Activated gamma-delta T cell treated with Interleukin-2 at 50 U/mL for 16 hours (primary cell): ENCODE measurements around the gene HPCA.
"Not testable (repeated sequence)": the region's sequence is repeated elsewhere in the genome, so short reads cannot be mapped to it uniquely, and the experiment has no call there.

Experiments
- DNase-seq: peaks from one replicate; pipeline ENCODE4 v3.0.0-alpha.2; 2020

Gene HPCA

GRCh38 chr1:32903991-32904785 lies 17.9 kb downstream of the HPCA start:
- DNase-seq: no peak

- no peak for DNase-seq
Measured at GRCh38 chr1:32904797-32905196, 18.5 kb downstream of the HPCA start.

- DNase-seq: not testable (repeated sequence)
Measured at GRCh38 chr1:32905588-32905987, 19.3 kb downstream of the HPCA start.

- DNase-seq: no peak
Measured at GRCh38 chr1:32906654-32907053, 20.4 kb downstream of the HPCA start.

- no peak for DNase-seq
Measured at GRCh38 chr1:32907435-32907834, 21.1 kb downstream of the HPCA start.

- DNase-seq: no peak
Measured at GRCh38 chr1:32910319-32910718, 24.0 kb downstream of the HPCA start.

- DNase-seq: no peak
Measured at GRCh38 chr1:32915766-32916706, 29.7 kb downstream of the HPCA start.

GRCh38 chr1:32917521-32917920 lies 31.2 kb downstream of the HPCA start:
- no peak for DNase-seq

- DNase-seq: no peak
Measured at GRCh38 chr1:32918179-32918578, 31.9 kb downstream of the HPCA start.

- DNase-seq: no peak
Measured at GRCh38 chr1:32919811-32920733, 33.8 kb downstream of the HPCA start.

GRCh38 chr1:32920833-32921232 lies 34.5 kb downstream of the HPCA start:
- DNase-seq: no peak

GRCh38 chr1:32924881-32925344 lies 38.6 kb downstream of the HPCA start:
- DNase-seq: no peak

GRCh38 chr1:32925403-32926162 lies 39.3 kb downstream of the HPCA start:
- no peak for DNase-seq

- no peak for DNase-seq
Measured at GRCh38 chr1:32926562-32926961, 40.3 kb downstream of the HPCA start.

GRCh38 chr1:32927441-32927840 lies 41.1 kb downstream of the HPCA start:
- DNase-seq: no peak

GRCh38 chr1:32928285-32928684 lies 42.0 kb downstream of the HPCA start:
- no peak for DNase-seq

GRCh38 chr1:32928715-32929114 lies 42.4 kb downstream of the HPCA start:
- DNase-seq: no peak

- DNase-seq: no peak
Measured at GRCh38 chr1:32929366-32929765, 43.1 kb downstream of the HPCA start.

GRCh38 chr1:32931760-32932159 lies 45.5 kb downstream of the HPCA start:
- no peak for DNase-seq

- no peak for DNase-seq
Measured at GRCh38 chr1:32933742-32934322, 47.5 kb downstream of the HPCA start.

GRCh38 chr1:32934535-32934934 lies 48.2 kb downstream of the HPCA start:
- DNase-seq: no peak

GRCh38 chr1:32937061-32937460 lies 50.8 kb downstream of the HPCA start:
- DNase-seq: no peak
